Activated effector memory CD4-positive, alpha-beta T cell treated with anti-CD3 and anti-CD28 coated beads, Interleukin-2, amount 50 U/mL, for 16 hours (primary cell): ENCODE measurements around the gene STX8.
"Not testable (repeated sequence)": the region's sequence is repeated elsewhere in the genome, so short reads cannot be mapped to it uniquely, and the experiment has no call there.

Experiments
- DNase-seq: peaks from one replicate; pipeline ENCODE4 v3.0.0-alpha.2; 2020

Gene STX8

DNA sequence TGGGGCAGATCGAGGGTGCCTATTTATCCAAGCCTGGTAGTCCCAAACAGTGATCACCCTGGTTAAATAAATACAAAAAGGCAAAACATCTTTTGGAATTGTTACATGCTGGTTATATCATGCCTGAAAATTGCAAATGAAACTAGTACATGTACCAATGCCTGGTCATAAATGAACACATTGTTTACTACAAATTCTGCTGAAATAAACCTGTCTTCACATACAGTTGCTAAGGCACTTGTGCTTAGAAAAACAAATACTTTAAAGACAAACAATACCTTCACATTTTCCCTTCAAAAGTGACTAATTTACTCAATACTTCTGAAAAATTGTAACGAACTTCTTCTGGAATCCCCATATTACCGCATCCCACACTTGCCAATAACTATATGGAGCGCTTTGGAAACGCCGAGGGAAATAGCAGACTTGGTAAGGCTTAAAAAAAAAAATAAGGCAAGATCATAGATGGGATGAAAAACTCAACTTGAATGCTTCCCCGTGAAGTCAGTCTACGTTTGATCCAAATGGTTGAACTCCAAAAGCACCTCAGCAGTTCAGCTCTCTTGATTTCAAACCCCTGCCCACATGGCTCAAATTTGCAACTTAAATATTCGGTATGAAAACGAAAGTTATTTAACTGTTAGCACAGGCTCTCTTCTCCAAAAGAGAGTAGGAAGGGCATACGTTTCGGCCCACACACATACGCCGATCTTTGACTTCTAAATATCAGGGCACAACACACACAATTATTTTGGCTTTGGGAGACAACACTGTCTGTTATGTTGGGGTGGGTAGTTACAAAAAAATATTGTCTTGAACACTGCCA, 289.8 kb downstream of the STX8 start:
- DNase-seq, result no peak

DNA sequence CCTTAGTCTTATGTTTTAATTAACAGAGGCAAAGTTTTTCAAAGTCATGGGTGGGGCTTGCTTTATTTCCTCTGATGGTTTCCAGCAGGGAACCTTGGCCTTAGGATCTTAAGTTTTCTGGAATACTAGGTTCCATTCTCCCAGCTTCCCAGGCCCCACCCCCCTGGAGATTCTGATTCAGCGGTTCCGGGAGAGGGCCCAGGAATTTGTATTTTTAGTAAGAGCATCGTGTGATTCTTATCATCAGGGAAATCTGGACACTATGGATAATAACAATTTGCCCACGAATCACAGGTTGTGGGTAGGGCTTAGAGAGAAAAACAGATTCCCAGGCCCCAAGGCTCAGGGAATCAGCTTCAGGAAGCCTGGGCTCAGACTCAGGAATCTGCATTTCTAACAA, 290.7 kb downstream of the STX8 start:
- DNase-seq, result no peak

DNA sequence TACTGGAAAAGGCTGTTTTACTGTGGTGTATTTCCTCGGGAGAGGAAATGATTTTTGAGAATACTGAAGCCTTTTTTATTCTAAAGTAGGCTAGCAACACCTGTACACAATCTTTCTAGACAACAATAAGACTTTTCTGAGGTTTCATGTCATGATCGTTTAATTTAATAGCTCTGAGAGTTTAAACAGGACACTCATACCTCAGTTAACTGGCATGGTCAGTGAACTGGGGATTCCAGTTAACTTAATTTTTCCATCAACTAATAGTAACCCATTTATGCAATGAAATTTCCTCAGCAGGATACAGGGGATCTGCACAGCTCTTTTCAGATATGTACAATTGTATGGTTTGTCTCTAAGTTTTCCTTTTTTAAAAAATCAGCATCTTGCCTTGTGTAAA, 291.7 kb downstream of the STX8 start:
- no peak for DNase-seq

DNA sequence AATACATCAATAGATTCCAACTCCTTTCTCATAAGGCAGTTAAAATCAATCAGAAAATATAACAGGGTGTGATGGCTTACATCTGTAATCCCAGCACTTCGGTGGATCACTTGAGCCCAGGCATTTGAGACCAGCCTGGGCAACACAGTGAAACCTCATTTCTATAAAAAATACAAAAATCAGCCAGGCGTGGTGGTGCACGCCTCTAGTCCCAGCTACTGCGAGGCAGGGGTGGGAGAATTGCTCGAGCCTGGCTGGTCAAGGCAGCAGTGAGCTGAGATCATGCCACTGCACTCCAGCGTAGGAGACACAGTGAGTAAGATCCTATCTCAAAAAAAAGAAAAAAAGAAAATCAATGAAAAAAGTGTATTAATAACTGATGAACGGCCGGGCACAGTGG, 295.7 kb downstream of the STX8 start:
- no peak for DNase-seq

DNA sequence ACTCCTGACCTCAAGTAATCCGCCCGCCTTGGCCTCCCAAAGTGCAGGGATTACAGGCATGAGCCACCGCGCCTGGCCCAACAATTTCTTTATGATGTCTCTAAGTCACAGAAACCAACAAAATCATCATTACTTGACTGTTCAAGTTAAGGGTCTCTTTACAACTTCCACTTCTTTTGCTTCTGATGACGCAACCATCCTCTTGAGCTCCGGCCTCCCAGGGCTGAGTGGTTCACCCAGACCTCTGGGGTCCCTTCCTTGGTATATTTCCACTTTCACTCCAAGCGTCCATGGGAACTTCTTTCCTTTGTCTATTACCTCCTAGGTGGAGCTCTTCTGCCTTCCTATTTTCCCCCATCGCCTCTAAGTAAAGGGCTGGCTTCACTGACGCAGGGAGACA, 300.6 kb downstream of the STX8 start:
- DNase-seq, result no peak

DNA sequence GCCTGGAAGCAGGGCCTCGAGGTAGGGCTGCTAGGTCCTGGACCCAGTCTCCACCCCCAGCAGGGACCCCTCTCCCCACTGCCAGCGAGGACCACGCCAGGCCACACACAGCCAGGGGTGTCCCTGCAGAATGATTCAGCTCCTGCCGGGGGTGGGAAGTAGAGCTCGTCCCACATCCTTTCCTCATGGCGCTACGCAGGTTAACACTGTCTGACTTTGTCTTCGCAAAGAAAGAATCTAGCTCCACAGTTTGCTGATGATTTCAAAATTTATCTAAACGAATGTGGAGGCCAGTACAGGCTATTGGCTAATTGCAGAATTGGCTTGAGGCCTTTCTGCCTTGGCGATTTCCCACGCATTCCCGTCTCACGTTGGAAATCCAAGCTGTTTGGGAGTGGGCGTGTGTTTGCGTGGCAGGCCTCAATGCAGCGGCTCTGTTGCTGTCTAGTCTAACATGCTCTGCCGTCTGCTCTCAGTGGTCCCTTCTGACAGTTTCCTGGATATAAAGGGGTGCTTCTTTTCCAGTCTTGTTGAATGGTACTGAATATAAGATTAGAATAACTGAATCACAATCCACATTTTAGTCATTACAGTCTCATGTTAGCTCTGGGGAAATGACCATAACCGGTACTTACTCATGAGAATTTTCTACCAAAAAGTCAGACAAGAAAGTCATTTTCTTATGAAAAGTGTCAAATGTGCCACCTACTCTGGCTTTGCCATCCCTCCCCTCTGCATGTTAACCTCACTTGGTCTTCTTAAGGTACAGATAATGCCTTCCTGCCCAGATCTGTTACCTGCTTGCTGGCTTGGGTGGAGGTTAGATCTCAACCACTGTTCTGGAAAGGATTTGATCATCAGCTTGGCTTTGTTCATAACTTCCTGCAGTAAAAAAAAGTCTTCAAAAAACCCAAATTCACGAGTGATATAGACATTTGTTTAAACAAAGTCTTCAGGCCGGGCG, 301.9 kb downstream of the STX8 start:
- no peak for DNase-seq

DNA sequence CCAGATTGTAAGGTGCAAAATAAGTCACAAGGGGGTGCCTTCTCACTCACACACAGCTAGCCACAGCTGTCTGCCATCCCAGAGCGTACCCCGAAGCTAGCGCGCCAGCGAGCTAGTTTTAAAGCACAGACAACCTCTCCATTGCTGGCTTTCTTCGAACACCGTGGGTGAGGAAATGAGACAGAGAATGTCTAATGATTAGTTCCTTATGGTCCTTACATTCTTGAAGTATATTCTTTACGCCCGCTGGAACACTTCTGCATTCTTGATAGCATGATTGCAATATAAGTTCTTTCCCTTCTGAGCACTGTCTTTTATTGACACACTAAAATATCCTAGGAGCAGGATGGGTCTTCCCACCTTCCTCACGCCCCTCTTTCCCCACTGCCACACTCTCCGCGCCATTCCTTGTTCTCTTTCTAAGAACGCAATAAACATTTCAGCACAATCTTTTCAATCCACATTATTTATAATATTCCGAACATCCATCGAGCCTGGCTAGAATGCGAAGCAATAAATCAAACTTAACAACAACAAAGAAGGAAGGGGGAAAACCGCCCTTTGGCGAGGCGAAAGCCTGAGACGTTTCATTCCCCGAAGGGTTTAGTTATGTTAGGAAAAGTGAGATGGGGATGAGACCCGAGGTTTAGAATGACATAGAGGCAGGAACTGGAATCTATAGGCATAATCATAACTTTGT, 303.0 kb downstream of the STX8 start:
- DNase-seq, result no peak

DNA sequence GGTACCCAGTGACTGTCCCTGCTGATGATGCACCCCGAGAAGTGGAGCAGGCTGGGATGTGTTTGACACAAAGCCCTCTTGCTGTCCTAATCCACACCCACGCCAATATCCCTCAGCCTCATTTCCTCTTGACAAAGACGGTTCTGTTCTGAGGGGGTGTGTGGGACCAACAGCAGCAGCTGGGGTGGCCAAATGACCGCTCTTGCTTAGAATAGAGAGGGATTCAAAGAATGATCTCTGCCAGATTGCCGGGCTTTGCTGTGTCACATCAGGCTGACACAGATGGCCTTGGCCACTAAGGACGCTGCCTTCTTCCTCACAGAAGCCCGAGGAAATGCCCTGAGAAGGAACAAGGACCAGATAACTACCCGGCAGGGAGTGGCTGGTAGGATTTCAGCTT, 303.6 kb downstream of the STX8 start:
- DNase-seq, result no peak

DNA sequence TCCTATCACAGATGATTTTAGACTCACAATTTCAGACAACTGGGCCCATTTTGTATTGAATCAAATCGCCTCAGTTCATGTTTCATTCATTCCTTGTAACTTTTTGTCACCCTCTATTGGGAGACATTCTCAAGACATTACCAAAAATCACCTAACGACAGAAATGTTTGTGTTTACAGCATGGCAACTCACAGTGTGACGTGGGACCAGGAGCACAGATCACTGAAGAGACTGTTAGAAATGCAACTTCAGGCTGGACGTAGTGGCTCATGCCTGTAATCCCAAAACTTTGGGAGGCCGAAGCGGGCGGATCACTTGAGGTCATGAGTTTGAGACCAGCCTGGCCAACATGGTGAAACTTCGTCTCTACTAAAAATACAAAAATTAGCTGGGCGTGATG, 304.7 kb downstream of the STX8 start:
- no peak for DNase-seq

DNA sequence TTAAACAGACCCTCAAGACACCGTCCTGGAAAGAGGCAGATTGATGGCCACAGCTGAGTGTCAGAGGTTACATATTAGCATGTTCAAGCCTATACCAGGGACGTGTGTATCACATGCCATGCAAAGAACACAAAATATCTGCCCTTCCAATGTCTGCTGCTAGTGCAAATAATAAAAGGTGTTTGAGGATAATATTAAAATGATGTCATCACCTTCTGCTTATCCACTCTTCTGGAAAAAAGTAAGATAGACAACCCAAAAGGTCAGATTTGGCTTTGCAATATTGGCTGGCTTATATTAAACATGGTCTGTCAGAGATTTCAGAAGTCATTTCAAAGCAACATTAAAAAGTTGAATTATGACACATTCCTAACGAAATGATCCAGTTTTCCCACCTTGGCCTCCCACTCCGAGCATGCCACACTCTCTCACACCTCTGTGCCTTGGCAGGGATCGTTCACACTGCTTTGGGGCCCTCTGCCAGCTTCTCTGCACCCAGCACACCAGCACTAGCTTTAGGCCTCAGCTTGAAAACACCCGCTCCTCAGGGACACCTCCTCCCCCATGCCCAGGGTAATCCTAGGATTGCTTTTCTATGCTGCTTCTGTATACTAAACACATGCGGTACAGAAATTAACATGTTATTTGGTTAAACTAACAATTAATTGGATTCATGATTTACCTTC, 306.1 kb downstream of the STX8 start:
- DNase-seq, result no peak

DNA sequence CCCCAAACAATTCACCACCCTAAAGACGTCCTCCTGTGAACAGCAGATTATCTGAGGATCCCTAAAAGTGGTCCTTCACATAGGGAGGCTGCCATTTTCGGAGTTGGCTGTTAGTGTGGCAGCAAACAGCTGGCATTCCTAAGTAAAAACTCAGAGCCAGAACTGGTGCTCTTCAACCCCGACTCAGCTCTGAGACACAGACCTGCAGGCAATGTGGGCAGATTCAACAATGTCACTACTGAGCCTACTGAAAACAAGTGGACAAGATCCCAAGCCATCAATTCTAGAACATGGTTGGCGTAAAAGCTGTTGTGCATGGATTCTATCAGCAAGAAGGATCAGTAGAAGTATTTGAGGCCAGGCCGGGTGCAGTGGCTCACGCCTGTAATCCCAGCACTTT, 307.1 kb downstream of the STX8 start:
- DNase-seq, result no peak

DNA sequence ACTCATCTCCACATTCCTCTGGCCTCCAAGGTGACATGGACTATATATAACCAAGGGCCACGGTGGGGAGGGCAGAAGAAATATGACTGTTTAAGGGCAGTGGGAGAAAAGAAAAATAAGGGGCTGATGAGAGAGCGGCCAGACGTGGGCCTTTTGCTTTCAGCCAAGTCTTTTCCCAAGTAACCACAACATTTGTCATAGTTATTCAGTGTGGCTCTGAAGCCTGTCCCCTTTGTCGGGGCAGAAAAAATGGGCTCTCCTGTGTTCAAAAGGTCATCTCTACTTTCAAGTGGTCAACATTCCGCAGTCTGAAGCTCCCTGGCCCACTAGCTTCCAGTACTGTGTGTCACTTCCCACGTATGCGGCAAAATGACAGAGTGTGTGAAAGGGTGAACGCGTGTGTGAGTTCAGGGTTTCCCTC, 308.9 kb downstream of the STX8 start:
- no peak for DNase-seq

DNA sequence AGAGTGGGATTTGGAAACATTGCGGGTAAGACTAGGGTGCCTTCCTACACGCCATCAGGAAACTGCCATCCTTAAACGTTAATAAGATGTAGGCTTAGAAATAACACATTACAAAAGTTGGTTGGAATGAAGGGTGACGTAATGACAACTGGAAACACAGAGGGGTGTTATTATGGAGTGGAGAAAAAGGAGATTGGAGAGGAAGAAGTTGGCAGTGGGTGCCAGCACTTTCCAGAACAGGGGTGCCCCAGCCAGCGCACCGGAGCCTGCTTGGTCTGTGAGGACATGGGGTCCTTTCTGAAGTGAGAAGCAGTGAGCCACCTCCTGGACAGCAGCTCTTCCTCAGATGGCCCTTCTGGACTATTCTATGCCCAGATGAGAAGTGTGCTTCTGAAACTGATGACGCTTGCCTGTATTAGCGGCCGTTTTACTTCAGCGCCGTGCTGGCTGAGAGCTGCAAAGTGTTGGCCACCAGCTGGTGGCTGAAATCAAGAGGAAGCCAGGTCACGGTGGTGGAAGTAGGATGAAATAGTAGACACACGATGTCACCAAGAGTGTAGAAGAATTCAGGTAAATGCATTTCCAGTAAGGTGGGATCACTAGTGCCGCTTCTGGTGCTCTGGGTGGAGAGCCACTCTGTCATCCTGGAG, 309.5 kb downstream of the STX8 start:
- no peak for DNase-seq

DNA sequence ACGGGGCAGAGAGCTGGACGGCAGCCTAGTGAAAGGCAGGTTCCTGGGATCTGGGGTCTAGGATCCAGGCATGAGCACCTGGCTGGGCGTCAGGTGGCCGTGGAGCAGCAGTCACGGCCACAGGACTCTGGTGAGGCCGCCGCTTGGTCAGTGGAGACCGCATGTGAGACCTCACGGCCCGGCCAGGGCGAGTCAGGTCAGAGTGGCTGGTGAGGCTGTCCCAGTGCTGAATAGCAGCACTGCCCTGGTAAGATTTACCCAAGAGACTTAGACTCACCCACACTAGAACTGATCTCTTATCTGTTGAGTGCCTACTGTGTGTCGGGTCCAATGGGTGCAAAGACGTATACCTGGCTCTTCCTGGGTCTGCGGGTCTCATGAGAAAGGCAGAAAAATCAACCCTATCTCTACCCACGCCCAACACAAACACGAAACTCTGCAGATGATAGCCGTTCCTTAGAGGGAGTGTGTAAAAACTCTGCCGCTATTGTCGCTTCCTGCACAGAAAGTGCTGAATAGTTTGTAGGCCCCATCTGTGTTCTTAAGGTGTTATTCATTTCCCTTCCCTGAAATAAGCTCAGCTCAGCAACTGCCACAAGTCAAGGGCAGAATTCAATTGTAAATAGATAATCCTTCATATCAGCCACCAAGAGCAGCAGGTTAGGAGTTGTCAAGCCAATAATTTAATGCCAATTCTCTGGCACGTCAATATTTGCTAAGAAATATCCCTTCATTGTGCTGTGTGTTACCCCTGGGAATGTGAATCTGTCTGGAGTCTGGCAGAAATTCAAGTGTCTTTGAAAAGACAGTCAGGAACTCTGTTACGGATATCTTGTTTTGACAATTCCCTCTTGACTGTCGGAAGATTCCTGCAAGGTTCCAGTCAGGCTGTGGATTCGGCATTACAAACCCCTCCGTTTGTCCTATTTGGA, 314.3 kb downstream of the STX8 start:
- no peak for DNase-seq

DNA sequence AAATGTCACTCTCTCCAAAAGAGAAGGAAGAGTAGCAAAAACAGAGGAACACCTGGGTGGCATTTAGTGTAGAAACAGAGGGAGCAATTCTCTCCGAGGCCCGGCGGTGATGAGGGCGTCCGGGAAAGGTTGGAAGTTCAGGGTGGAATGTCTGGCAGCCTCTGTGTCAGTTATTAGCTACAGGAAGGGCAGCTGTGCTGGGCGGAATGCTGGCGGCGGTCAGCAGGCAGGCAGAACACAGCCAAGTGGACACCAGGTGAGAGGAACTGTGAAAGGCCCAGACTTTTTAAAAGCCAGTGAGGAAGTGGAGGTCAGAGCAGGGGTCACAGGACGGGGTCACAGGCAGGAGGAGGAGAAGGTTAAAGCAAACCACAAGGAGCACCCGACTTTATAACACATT, 316.2 kb downstream of the STX8 start:
- DNase-seq, result no peak

DNA sequence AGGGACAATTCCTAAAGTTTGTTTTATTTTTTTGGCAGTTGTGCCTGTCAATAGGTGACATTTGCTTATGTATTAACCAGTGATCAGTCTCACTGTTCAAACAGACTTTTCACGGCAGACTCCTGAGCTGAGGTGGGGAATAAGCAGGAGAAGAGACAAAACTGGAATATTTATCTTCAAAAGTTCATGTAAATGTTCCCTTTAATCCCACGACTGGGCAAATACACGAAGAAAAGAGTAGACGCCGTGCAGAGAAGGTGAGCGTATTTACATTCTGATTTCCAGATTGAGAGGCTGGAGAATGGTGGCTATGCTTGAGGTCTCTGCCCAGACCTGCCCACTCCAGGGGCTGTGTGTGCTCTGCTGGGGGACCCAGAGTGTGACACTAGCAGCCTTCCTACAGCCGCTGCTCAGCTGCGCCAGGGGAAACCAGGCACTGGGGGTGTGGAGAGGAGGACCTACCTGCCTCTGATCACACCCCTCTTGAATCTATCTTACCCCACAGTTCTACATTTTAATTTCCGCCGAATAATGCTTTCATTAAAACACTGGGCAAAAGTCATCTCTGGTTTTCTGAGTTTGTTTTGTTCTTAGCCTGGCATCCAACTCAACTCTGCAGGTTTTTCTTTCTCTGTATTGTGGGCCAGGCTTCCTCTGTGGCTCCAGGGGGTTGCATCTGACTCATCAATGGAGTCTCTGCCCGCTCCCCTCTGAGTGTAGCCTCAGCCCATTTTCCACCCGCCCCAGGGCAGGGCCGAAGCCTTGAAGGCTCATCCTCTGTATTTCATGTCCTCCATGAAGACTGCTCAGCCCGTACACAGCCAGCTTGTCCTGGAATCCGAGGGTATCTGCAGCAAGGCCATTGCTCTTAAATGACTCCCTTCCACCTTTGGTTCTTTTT, 317.3 kb downstream of the STX8 start:
- no peak for DNase-seq

DNA sequence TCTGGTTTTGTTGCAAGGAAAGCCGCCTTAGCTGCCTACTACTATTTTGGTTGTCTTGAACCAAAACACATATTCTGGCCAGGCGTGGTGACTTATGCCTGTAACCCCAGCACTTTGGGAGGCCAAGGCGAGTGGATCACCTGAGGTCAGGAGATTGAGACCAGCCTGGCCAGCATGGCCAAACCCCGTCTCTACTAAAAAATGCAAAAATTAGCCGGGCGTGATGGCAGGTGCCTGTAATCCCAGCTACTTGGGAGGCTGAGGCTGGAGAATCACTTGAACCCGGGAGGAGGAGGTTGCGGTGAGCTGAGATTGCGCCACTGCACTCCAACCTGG, 318.0 kb downstream of the STX8 start:
- DNase-seq, result not testable (repeated sequence)

DNA sequence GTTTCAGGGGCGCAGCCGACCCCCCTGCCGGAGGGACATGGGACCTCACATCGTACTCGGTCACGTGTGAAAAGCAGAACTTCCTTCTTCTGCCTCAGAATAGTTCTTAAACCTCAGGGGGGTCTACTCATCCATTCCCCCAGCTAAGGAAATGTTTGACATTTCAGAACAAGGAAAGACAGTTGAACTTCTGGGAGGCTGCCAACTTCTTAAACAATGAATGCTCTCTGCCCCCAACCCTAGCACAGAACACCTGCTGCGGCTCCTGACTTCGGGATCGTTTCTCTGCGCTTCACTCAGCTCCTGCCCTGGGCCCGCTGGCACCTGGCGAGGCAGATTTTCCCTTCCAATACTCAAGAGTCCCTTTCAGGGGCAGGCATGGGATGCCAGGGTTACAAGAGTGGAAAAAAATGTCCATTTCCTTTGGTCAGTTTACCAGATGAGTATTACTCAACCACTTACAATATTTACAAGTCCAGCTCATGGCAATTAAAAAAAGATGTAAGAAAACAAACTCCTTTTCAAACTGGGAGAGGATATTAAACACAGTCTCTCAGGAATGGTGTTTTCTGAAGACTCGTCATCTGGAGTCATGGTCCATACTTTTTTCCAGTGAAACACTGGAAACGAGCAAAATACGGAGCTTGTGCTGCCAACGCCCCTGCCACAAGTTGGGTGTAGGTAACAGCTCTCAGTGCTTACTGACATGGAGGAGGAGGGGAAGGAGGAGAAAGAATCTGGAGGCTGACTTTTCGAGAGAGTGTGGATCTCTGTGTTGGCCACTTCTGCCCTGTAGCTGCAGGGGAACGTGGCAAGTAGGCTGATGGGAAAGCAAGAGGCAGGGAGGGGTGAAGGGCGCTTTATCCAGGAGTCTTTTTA, 318.6 kb downstream of the STX8 start:
- no peak for DNase-seq

DNA sequence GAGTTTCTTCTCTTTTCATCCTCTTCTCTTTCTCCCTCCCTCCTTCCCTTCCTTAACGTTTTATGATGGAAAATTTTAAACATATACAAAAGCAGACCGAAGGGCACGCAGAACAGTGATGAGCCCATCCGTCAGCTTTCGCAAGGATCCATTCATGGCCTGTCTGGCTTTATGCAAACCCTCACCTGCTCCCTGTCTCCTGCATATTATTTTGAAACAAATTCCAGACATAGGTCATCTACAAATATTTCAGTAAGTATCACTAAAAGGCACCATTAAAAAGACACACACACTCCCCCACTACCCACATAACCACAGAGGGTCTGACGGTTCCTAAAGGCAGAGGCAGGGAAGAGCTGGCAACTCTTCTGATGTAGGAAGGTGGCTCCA, 319.3 kb downstream of the STX8 start:
- no peak for DNase-seq
